Midbrain (tissue), 1 donor: Measurements from ENCODE around the gene RGS19.
"Not testable (repeated sequence)": the region's sequence is repeated elsewhere in the genome, so short reads cannot be mapped to it uniquely, and the experiment has no call there.

Source experiments
- DNase-seq: peaks from one replicate; lab custom pipeline; 2025; lab: John Stamatoyannopoulos, UW

The RGS19 gene

DNA sequence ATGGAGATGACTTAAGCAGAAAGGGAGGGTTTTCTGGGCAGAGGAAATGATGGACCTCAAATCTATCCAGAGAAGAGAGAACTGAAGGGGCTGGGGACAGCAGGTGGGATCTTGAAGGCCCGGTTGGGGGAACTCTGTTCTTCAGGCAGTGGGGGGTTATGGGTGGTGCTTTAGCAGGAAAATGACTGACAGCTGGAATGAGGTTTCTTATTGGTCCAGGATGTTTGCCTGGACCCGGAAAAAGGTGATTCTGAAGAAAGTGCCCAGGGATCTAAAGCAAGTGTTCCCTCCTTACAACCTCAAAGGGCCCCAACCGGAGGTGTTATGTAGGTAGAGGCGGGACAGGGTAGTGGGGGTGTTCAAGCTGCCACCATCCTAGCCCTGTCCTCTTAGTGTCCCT, 16.1 kb upstream of the RGS19 start:
- DNase-seq: no peak

DNA sequence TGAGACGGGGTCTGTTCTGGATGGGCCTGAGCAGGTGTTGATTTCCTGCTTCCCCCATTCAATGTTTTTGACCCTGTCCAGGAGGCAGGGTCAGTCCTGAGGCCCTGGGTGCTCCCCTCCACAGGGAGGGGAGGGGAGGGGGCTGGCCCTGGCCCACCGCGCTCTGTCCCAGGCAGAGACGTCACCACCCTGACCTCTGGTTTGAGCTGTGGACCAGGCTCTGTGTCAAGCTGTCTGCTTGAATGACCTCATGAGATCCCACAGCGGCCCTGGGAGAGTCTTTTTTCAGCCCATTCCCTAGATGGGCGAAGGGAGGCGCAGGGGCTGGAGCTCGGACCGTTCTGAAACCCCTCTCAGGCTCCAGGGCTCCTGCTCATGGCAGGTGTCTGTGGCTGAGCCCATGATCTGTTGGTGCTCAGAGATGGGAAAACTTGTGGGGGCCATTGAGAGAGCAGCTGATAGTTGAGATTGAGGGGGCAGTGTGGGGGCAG, 13.7 kb upstream of the RGS19 start:
- no peak for DNase-seq

DNA sequence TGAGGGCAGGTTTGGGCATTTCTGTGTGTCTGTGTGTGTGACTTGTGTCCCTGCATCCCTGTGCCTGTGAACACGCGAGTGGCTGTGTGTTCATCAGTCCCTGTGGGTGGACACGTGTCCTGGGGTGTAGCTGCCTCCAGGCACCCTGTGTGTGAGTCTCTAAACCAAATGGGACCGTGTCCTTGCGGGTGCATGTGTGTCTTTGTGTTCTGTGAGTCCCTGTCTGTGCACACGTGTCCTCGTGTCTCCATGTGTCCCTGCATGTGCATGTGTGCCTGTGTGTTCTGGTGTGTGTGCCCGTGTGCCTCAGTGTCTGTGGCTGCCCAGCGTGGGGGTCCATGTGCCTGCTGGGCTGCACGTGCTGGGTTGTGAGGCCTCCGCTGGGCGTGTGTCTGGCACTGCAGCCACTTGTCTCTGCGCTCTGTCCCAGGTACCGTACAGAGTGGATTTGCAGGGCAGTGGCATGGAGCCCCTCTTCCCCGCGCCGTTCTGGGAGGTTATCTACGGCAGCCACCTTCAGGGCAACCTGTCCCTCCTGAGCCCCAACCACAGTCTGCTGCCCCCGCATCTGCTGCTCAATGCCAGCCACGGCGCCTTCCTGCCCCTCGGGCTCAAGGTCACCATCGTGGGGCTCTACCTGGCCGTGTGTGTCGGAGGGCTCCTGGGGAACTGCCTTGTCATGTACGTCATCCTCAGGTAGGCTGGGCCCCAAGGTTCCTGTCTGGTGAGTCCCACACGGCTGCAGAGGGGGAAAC, 13.1 kb upstream of the RGS19 start:
- no peak for DNase-seq

DNA sequence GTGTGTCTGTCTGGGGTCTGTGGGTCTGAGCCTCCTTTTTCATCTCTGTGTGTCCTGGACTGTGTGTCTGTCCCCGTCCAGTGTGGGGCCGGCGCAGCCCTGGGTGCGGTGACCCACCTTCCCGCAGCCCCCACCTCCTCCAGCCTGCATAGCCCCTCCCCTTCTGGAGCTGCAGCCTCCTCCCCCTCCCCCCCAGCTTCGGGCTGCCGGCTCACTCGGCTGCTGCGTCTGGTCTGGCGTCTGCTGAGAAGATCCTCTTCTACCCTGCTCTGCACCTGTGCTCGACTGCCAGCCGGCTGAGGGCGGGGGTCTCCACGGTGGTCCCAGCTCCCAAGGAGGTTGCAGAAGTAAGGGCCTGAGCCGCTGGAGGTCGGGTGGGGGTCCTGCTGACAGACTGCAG, 12.5 kb upstream of the RGS19 start:
- DNase-seq: no peak

DNA sequence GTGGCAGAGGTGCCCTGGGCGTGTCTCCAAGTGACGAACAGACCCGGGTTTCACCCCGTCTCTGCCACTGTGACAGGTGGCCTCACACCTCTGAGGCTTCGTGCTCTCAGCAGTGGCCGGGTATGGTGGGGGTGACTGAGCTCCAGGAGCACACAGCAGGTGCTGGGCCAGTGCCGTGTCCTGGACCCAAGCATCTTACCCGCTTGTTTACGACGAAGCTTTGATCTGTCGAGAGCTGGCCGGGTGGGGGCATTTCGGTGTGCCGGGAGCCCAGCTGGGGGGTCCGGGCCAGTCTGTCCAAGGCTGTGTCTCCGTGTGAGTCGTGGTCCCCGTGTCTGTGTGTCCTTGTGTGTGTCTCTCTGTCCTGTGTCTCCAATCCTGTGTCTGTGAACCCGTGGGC, 12.0 kb upstream of the RGS19 start:
- no peak for DNase-seq

DNA sequence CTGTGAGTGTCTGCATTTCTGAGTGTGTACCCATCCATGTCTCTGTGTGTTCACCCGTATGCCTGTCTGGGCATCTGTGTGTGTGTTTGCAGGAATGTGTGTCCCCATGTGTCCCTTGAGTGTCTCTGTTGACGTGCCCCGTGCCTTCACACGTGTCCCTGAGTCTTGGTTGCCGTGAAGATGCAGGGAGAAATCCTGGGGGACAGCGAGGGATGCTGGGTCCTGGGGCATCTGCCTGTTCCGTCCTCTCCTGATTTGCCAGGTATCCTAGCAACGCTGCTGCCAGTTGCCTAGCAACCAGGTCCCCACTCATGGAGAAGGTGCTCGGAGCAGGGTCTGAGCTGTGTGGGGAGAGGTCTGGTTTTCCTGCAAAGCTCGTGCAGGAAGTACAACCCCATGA, 10.8 kb upstream of the RGS19 start:
- DNase-seq: peak; percentile 9

DNA sequence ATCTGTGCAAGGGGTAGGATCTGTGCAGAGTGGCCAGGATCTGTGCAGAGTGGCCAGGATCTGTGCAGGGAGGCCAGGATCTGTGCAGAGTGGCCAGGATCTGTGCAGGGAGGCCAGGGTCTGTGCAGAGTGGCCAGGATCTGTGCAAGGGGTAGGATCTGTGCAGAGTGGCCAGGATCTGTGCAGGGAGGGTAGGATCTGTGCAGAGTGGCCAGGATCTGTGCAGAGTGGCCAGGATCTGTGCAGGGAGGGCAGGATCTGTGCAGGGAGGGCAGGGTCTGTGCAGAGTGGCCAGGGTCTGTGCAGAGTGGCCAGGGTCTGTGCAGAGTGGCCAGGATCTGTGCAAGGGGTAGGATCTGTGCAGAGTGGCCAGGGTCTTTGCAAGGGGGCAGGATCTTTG, 9.3 kb upstream of the RGS19 start:
- not testable (repeated sequence) for DNase-seq

DNA sequence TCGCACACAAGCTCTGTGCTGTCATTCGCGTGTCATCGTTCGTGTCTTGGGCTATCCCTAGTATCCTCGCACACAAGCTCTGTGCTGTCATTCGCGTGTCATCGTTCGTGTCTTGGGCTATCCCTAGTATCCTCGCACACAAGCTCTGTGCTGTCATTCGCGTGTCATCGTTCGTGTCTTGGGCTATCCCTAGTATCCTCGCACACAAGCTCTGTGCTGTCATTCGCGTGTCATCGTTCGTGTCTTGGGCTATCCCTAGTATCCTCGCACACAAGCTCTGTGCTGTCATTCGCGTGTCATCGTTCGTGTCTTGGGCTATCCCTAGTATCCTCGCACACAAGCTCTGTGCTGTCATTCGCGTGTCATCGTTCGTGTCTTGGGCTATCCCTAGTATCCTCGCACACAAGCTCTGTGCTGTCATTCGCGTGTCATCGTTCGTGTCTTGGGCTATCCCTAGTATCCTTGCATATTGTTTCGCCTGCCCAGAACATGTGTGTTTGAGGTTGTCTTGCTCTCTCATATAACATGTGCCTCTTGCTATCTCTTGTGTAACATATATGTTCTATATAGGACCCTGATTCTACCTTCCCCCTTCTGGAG, 8.0 kb upstream of the RGS19 start:
- DNase-seq: not testable (repeated sequence)

DNA sequence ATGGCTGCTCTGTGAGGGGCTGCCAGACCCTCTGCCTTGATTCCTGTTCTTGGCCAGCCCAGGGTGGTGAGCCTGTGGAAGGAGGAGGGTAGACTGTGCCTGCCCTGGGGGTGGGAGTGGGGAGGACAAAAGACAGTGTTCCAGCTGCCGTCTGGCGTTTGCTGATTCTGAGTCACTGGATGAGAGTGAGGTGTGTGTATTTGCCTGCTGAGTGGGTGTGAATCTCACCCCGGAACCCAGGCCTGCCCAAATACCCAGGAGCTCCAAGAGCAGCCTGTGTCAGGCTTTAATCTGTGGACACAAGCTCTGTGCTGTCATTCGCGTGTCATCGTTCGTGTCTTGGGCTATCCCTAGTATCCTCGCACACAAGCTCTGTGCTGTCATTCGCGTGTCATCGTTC, 7.5 kb upstream of the RGS19 start:
- DNase-seq: no peak

DNA sequence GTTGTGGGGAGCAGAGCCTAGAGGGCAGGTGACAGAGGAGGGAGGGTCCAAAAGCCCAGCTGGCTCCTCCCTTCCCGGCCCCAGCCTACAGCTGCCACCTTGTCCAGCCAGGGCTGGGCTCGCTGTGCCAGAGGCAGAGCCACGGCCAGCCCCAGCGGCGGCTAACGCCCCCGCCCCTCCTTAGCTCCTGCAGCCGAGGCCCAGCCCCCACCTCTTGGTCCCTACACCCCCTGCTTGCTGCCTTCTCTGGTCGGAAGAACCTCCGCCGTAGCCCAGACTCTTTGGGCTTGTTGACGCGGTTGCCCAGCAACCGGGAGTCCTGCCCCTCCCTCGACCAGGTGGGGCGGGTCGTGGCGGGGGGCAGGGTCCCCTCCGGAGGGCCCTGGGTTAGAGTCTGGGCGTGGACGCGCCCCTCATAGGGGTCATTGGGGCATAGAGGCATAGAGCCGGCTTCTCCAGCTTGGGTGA, 5.4 kb upstream of the RGS19 start:
- no peak for DNase-seq

DNA sequence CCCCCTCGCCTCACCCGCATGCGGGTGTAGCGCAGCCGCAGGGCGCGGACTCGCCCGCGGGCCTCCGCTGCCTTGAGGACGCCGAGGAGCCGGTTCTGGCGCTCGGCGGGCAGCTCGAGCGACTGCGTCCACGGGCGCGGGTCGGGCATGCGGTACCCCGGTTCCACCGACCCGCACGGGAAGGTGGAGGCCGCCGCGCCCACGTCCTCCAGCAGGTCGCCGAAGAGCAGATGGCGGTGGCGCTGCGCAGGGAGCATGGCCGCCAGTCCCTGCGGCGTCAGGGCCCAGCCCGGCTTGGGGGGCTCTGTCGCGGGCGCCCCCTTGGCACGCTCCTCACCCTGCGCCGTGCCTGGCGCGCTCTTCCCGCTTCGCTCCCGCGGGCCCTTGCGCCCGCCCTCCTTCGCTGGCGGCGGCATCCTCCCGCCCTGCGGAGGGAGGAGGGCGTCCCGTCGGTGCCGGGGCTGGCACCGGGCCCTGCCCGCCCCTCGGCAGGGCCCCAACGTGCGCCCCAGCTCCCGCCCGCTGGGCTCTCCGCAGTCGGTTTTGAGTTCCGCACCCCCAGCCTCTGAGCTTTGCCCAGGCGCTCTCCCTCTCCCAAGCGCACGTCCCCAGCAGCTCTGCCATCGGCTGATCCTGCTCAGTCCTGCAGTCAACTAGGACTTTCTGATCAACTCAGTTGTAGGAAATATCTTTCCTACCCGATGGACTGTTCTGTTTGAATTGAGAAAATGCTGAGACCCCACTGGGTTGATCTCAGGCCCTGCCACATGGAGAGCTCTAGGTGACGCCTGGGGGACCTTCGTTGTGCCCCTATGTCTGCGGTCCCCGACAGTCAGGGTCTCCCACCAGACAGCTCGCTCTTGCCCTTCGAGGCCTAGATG, 4.7 kb upstream of the RGS19 start, which contains the start of gene LKAAEAR1:
Gene LKAAEAR1, minus strand, starts transcription at position 595 of the 881 bp plus-strand sequence. Its CDS starts 179 bp downstream, at position 416.
- no peak for DNase-seq

DNA sequence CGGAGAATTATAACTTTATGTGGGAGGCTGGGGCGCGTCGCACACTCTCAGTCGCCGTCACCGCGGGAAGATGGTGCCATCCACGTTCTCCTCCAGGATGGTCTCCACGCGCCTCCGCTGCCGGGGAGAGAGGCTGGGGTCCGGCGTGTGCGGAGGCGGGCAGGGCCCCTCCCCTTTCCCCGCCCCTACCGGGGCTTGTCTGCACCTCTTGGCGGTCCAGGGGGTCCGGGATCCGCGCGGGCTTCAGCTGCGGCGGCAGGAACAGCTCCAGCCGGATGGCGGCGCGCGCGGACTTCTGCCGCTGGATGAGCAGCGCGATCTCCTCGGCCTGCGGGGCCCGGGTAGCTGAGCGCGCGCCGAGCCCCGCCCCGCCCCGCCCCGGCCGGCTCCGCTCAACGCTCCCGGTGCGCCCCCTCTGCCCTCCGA, 4.1 kb upstream of the RGS19 start:
- peak; percentile 50 for DNase-seq

DNA sequence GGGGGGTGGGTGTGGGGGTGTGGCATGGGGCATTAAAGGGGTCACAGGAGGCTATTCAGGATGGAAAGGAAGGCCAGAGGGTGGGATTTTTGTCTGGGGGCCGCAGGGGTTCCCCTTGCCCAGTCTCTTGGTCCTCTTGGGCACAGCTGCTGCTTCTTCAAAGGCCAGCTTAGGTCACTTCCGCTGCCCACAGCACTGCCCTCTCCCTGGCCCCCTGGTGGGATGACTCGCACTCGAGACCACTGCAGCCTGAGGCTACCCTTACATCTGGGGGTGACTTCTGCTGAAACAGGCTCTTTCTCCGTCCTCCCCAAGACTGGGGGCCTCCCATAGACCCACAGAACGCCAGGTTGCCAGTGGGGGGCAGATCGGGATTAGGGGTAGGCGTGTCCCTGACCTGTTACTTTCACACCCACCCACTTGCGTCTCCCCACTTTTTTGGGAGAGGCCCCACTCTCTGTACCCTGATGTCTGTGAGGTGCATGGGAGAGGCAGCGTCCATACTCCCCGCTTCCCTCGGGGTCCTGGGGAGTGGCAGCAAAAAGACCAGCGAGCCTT, 3.6 kb upstream of the RGS19 start:
- no peak for DNase-seq

DNA sequence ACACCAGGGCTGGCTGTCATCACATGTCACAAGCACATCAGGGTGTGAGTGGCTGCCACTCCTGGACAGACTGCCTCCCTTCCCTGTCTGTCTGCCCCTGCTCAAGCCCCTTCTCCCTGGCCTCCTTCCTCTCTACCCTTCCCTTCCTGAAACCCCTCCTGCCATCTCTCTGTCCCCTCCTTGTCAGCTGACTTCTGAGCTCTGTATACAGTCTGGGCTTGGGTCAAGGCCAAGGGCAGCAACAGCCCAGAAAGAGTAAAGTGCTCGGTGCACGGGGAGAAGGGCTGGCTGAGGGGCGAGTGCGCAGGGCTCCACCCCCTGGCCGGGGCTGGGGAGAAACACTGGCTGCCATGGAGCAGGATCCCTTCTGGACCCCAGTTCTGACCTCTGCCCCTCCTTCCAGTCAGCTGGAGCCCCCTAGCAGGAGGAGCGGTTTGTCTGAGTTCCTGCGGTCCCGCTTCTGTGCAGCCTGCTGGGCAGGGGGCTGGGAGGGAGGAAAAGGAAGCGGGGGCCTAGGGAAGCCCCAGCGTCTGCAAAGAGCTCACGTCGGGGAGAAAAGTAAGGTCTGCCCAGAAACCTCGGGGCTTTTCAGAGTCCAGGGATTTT, 2.9 kb upstream of the RGS19 start:
- no peak for DNase-seq

DNA sequence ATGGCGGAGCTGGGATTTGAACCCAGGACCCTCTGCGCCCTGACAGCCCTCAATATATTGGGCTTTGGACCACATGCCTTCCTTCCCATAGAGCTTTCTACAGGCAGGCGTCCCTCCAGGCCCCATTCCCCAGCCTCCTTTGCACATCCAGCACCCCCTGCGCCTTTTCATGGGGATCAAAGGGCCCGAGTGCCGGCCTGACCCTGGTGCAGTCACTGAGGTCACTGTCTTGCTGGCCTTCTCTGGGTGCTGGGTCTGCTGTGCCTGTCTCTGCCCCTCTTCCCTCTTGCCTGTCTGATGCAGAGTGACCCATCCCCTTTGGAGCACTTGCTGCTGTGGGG, 2.3 kb upstream of the RGS19 start:
- no peak for DNase-seq

DNA sequence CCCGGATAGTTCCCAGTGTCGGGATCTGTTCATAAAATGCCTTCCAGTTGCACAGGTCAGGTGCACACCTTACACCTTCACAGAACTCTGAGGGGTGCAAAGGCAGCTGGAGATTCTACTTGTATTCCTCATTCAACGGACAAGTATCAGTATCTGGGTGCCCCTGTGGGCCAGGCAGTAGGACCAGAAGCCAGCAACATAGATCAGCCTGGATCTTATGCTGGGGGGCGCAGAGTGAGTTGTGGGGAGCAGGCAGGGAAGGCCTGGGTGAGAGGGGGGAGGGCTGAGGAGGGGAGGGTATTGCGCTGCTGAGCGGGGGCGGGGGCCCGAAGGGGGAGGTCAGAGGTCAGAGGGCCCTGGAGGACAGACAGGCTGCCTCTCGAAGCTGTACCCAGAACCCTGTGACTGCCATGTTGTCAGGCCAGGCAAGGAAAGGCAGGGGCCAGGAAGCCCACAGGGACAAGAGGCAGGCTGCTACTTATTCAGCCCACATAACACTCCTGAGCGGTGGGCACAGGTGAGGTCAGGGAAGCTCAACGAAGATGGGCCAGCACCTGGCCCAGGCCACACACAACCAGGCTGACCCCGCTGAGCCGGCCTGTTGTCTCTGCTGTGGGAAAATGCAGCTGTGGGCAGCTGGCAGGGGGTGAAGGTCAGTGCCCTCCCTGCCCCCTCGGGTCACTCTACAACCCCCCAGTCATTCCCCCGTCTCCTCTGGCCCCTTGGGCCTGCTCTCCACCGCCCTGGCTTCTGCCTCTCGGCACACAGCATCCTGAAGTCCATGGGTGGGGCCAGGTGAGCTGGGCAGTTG, 1.7 kb upstream of the RGS19 start:
- no peak for DNase-seq

DNA sequence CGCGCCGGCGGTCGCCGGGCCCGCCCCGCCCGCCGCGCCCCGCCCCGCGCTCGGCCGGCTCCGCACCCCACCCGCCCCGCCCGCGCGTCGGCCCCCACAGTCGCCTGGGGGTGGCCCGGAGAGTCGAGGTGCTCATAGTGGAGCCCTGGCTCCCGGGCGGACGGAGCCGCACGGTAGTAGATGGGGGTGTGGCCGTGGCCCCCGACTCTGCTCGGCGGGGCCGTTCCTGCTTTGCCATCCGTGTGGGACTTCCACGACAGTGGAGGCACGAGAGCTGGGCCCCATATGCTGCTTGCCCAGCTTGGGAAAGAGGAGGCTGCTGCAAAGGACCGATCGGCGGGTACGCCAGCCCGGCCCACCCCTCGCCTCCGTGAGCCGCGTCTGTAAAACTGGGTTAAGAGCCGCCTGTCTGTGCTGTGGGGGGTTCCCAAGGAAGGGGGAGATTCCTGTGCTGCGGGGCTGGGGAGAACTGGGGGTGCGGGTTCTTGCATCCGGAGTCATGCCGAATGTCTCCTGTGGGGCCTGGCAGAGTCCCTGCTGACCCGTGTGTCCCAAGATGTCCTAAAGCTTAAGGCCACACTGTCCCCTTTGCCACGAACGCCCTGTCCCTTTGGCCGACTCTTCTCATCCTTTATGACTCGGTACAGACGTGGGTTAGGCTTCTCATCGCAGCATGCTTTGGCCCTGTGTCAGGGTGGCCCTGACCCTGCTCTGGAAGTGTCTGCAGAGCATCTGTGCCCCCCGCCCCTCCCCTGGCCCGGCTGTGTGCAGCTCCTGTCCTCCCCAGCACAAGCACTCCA, 895 bp upstream of the RGS19 start, which contains the start of gene OPRL1:
Gene OPRL1, plus strand, starts transcription at position 70 of the 800 bp plus-strand sequence. CDS start 12,639 bp downstream, outside the sequence.
- DNase-seq: no peak

DNA sequence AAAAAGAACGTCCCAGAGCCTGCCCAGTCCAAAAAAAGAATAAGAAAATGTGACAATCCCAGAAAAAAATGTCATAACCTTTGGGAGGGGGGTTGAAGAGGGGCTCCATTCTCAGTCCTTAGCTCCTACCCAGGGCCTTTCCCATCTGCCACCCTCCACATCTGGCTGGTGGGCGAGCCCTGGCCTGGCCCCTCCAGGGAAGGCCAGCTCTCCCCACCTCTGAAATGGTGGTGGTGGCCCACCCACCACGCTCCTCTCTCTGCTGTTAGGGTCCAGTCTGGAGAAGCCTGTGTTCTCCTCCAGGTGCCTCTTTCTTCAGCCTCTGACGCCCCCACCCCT, 415 bp downstream of the RGS19 start:
- no peak for DNase-seq

DNA sequence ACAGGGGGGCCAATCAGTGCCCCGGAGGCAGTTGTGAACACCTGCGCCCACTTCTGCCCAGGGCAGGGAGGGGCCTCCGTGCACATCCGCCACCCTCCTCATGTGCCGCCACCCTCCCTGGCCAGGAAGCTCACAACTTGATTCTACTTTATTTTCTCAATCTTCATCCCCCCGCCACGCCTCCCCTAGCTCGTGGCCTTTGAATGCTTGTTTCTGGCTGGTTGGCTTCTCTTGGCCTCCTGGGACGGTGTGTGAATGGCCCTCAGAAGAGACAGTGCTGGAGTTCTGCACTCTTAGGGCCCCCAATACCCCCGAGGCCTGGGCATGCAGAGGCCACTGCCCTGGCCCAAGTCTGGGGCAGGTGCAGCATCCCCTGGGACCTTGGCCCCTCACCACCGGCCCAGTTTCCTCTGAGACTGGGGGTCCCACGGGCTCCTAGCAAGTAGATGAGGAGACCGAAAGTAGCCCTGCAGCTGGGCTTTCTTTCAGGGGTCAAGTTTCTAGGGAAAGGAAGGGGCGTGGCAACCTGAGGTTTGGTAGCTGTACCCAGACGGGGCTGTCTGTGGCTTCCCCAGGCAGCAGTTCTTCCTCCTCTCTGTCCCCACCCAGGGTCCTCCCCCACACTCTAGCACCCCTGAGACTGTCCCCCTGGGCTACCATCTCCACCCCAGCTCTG, 1.3 kb downstream of the RGS19 start:
- no peak for DNase-seq

DNA sequence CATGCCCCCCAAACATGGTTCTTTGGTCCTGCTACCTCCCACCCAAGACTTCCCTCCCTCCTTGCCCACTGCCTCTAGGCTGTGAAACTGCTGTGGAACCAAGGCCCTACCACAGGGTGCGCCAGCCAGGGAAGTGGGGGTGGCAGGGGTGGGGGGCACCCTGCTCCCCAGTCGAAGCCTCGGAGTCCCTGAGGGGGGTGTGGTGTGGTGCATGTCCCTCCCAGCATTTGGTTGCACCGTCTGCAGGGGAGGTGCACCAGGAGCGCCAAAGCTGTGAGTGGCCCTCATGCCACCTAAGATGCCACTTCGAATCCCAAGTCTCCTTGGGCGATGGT, 1.8 kb downstream of the RGS19 start:
- DNase-seq: no peak
